UCSD-AML1 (cell line): ENCODE measurements around the gene BTBD17.

ENCODE experiments used
- DNase-seq: peaks from one replicate; lab custom pipeline; 2025; ENCODE audit not compliant: unreplicated experiment; lab: John Stamatoyannopoulos, UW

BTBD17 gene

DNA sequence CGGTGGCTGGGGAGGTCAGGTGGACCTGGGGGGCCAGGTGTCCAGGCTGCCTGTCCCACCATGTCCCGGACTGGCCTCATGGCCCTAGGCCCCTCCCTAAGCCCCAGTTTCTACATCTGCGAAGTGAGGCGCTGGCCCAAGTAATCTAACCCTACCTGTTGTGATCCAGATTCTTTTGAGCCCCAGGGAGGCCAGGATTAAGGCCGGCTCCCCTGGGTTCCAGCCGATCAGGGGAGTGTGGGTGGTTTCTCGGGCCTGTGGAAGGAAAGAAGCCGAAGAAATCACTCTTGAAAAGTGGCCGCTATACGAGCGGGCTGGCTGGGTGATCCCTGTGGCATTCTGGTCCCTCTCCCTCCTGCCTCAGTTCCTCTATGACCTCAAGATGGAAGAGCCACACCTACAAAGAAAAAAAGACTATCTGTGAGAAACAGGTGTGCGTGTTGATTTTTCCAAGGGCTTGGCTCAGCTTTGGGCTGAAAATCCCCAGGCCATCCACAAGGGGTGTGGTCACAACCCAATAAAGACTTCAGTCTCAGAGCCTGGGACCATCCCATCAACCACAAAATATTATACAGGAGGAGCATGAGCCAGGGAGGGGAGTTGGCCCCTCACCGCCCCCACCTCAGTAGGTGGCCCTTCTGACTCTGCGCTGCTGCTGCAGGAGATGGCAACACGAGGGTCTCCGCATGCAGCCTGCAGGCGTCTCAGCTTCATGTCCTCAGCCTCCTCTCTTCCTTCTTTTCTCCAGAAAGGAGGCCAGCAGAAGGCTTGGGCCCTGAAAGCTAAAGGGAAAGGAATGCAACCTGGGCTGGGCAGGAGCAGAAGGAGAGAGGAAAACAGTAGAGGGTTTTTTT lies 25.9 kb upstream of the BTBD17 start:
- no peak for DNase-seq

DNA sequence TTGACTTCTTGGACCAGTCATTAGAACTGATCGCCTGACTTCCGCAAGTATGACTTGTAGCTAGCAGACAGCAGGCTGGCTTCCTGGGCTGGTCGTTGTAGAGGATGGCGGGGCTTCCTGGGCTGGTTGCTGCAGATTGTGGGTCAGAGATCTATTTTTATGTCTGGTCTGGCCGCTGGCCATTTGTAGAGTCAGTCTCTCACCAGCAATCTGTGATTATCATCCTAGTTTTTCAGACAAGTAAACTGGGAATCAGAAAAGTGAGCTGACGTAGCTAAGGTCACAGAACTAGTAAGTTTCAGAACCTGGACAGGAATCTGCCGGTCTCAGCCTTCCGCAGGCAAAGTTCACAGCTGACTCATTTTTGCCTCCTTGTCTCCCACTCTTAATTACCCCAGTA lies 24.7 kb upstream of the BTBD17 start:
- peak; percentile 74 for DNase-seq

DNA sequence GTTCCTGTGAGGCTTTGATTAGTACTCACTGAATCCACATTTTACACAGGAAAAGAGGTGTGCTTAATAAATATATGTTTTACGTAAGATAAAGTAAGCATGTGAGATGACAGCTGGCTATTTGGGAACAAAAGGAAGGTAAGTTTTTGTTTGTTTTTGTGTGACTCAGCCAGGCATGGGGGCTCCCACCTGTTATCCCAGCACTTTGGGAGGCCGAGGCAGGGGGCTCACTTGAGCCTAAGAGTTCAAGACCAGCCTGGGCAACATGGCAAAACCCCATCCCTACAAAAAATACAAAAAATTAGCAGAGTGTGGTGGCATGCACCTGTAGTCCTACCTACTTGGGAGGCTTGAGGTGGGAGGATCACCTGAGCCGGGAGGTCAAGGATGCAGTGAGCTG lies 23.5 kb upstream of the BTBD17 start:
- no peak for DNase-seq

DNA sequence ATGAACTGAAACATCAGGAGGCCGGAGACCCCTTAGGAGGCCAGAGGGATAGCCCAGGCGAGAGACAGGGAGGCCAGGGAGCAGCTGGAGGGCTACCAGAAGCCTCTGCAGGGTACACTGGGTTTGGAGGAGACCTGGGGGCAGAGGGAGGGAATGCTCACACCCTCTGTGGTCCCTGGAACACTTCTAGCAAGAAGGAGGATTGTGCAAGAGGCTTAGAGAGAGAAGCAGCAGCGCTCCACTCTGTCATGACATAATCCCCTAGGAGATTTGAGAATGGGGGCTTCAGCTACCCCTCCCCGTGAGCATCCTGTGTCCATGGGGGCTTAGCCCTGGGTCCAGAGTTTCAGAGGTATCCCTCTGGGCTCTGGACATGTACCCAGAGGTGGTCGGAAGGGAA lies 21.5 kb upstream of the BTBD17 start:
- DNase-seq: no peak

DNA sequence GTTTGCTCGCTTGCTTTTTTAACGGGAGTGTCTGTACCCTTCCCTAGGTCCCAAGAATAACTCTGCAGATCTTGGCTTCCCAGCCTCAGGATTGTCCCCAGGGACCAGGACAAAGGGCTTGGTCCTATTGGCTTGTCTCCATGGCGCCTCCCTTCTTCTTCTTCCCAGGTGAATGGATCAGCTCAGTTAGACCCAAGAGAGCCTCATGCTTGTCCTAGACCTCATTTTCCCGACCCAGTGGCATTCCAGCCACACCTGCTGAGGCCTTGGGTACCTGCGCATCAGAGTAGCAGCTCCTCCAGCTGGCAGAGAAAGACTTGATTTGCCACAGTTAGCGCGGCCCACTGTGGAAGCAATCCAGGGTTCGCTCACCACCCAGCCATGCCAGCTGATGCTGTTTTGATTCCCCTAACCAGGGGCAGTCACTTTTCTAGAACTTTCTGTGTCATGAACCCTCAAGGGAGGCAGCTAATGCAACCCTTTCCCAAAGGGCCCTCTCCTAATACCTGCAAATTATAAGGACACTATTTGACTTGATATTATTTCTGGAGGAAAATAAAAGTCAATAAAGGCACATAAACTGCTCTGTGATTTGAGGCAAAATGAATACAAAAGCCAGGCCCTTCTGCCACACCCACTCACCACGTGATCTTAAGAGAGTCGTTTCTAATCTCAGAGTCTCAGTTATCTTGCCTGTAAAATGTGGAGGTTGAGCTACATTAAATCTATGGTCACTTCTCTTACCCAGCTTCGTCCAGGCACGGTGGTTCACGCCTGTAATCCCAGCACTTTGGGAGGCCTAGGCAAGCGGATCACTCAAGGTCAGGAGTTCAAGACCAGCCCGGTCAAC lies 19.5 kb upstream of the BTBD17 start:
- no peak for DNase-seq

DNA sequence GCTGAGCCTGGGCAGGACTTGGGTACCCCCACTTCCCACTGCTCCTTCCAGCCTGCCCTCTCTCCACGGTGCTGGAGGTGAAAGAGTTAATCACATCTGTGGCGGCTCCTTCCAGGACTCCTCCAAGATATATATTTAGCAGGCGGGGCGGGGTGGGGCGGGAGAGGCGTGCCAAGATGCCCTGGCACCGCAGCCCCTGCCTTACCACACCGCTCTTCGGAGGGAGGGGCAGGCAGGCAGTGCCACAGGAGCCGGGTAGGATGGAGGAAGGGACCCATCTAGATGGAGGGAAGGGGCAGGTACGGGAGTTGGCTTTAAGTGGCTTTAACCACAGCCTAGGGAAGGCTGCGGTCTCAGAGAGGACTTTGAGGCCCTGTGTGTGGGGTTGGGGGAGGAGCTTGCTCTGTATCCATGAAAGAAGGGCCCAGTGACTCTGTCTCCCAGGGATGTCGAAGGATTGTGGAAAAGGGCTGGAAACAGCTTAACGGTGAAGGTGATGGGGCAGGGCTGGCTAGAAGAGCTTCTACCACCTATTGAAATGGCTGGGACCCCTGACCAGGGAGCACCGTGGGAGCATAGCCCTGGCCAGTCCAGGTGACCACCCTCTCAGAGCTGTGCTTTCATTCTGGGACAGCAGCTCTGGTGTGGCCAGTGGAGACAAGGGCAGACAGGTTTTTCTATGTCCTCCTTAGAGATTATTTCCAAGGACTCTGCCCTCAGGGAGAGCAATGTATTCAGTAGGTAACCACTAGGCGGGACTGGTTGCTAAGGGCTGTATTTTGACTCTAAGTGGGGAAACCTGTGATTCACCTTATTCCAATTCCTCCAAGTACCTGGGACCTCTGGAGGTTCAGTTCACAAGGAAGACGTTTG lies 18.7 kb upstream of the BTBD17 start:
- DNase-seq: peak; percentile 52

DNA sequence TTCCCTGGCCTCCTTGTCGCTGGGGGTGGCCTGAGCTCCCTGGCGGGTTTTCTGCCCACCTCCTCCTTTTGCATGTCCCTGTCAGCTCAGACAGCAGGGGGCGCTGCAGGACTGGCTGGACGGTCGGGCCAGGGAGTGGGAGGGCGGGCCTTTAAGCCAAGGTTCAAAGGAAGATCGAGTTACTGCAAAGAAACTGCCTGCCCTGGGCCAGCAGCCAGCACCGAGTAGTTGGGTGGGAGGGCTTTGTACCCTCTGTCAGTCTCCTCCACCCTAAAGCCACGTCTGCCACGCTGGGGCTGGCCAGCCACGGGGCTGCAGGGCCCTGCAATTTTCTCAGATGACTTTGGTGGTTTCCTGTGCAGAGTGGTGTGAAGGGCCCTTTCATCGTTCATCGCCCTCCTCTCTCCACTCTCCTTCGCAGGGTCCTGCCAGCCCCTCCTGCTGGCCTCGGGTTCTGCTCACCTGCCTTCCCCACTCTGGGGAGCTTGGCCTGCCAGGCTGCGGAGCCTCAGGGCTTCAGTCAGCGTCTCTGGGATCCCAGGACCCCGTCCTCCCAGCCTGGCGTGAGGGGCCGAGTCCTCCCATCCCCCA lies 17.9 kb upstream of the BTBD17 start:
- DNase-seq: peak; percentile 87

DNA sequence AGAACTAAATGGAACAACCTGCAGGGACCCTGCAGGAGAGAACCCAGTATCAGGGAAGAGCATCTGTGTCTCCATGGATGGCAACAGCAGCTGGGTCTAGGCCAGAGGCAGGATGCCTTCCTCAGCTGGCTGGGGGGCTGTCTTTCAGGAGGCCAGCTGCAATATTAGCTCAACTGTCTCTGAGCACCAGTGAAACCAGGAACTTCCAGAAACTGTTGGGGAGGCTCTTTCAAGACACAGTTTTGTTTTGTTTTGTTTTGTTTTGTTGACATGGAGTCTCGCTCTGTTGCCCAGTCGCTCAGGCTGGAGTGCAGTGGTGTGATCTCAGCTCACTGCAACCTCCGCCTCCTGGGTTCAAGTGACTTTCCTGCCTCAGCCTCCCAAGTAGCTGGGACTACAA lies 13.2 kb upstream of the BTBD17 start:
- DNase-seq: no peak

DNA sequence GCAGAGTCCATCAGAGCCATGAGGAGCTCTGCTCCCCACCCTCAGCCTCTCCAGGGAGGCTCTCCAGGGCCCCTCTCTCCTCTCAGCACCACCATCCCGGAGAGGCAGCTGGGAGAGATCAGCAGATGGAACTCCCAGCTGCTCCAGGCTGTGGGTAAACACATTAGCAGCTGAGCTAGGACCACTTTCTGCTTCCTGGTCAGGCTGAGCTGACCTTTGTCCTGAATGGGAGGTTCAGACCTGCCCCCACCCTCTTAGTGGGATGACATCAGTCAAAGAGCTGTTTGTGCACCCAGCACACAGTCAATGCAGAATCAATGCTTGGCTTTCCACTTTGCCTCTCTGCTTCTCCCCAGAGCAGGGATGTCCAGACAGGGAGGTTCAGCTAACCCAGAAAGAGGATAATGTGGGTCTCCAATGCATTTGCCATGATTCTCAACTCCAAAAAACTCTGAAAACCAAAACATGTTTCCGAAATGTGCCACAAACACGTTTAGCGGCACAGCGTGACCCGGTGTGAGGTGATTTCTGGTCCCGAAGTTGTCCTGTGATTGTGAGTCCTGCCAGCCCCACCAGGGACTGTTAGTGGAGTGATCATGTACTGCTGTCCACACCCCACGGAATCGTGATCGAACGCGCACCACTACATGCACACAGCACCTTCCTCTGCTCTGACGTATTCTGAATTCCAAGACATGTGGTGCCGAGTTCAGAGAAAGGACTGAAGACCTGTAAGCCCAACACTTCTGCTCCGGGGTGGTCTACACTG lies 12.4 kb upstream of the BTBD17 start:
- DNase-seq: no peak

DNA sequence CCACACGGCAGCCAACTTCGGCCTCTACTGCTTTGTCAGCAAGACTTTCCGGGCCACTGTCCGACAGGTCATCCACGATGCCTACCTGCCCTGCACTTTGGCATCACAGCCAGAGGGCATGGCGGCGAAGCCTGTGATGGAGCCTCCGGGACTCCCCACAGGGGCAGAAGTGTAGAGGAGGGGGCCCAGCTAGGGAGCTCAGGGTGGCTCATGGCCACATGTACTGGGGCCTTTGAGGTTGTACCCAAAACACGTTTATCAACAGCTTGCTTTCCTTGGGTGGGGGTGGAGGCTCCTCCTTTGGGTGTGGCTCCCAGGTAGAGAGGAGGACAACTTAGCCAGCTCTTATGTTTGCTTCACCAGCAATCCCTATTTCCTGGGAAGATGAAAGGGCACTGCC lies 10.8 kb upstream of the BTBD17 start:
- DNase-seq: no peak

DNA sequence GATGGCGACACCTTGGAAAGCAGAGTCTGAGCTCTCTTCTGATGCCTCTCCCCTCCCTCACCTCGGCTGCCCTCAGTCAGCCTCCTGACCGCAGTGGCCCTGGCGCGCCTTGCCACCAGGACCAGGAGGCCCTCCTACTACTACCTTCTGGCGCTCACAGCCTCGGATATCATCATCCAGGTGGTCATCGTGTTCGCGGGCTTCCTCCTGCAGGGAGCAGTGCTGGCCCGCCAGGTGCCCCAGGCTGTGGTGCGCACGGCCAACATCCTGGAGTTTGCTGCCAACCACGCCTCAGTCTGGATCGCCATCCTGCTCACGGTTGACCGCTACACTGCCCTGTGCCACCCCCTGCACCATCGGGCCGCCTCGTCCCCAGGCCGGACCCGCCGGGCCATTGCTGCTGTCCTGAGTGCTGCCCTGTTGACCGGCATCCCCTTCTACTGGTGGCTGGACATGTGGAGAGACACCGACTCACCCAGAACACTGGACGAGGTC lies 10.0 kb upstream of the BTBD17 start:
- DNase-seq: no peak

DNA sequence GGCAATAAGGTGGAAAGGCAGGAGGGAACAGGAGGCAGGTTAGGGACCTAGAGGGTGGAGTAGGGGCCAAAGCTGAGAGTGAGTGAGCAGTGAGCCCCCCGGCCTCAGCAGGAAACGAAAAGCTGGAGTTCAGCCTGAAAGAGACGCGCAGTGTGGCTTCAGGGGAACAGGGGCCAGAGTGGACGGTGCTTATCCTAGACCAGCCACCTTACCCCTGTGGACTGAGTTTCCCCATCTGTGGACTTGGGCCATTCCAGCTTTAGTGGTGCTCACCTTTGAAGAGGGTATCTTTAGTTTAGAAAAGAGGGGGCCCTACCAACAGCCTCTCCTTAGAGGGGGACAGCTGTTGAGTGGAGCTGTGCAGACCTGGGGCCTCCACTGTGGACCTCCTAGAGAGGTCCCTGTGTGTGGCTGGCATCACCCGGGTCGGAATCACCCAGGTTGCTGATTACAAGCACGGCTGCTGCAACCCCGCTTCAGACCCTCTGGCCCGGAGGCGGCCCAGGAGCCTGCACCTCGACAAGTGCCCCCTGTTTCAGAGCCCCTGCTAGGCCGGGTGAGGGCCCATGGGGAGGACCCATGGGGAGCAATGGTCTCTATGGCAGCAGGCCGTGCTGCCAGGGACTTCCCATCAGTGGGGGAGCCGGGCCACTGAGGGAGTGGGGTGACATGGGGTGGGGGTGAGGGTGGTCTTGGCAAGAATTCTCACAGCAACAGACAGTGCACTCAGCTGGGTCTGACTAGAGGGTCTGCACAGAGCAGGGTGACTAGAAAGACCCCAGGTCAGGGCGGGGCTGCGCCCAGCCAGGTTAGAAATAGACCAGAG lies 8.2 kb upstream of the BTBD17 start:
- DNase-seq: no peak

DNA sequence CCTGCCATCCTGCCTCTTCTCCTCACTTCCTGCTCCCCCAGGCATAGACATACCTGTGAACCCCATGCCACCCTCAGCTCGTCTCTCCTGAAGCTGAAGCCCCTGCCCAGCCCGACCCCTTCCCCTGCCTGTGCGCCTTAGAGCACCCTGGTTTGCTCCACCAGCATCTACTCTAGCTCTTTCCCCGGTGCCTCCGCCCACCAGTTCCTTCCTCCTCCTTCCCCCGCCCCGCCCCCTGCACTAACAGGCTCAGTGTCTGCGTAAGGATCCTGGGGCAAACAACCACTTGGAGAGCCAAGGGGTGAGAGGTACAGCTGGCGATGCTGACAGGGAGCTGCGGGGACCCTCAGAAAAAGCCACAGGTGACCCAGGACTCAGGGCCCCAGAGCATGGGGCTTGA lies 7.6 kb upstream of the BTBD17 start:
- peak; percentile 83 for DNase-seq

DNA sequence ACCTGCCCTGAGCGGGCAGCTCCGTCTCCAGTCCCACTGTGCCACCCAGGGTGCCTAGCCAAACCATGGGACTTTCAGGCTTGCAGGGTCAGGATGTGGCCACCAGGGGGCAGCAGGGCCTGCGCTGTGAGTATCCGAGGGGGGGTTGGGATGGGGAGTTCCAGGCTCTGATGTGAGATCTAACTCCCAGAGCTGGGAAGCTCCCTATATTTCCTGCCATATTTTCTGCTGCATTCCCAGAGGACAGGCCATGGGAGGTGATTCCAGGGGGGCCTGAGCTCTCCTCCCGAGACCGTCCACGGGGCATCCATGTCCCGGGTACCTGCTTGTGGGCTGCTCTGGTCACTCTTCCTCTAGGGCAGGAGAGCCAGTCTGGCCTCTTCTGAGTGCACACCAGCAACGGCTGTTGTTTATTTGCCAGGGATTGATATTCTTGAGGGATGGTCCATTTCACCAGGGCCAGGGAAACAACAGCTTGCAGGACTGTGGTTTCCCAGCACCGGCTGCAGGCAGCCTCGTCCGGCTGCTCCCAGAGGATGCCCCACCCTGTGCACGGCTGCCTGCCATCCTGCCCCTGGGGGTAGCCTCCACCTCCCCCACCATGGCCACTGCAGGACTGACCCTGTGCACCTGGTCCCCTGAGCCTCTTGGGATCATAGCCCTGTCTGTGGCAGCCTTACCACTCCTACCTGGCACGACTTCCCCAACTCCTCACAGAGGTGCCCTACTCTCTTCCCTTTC lies 6.8 kb upstream of the BTBD17 start:
- DNase-seq: peak; percentile 73

DNA sequence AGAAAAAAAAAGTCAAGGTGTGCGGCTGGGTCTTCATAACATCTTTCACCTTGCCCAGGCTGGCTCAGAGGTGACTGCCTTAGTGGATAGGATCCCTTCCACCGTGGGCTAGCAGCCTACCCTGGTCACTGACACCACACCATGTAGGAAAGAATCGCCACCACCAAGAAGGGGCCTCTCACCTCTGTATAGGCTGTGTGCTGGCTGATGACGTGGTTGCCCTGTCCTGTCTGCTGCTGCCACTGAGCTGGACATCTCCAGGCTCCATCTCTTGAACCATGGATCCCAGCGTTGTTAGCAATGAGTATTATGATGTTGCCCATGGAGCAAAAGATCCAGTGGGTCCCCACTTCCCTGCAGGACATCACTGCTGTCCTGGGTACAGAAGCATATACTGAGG lies 5.5 kb upstream of the BTBD17 start, which contains the start of gene GPR142:
Gene GPR142 (plus strand): TSS at position 301 of the 400 bp plus-strand sequence. CDS start 2,035 bp downstream, outside the sequence.
- DNase-seq: no peak

DNA sequence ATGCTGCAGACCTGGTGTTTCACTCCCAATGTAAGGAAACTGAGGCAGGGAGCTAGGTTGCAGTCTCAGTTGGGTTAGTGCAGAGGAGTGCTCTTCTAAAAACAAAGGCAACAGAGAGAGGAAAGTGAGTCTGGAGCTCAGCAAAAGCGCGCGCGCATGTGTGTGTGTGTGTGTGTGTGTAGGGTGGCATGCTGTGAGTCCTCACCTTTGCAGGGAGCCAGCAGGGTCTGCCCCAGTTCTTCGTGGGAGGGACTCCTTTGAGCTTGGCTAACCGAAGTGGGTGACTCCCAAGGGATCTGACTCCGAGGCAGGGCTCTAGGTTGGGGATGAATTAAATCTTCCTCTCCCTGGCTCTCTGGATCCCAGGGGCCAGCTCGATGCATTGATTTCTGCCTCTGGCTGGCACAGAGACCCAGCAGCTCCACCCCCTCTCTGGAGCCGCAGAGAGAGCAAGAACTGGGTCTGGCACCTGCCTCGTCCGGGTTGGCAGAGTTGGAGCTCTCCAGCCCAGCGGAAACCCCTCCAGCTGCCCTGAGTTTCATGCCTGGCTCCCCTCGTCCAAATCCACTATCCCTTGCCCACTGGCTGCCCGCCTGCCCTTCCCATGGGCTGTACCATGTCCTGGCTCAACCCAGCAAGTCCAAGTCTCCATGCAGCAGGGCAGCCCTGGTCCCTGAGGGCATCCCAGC lies 1.3 kb upstream of the BTBD17 start:
- DNase-seq: no peak

DNA sequence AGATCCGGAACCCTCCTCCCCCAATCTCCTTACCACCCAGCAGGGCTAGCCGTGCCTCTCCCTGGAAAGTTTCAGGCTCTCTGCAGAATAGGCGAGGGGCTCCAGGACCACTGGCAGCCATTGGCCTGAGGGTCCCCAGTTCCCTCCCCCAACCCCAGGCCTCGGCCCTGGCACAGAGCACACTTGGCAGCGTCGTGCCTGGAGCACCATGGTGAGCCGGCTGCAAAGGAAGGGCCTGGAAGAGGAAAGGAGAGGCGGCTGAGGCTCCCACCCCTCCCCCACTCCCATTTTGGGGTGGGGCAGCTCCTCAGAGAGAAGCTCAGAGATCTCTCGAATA lies 369 bp upstream of the BTBD17 start:
- DNase-seq: no peak

DNA sequence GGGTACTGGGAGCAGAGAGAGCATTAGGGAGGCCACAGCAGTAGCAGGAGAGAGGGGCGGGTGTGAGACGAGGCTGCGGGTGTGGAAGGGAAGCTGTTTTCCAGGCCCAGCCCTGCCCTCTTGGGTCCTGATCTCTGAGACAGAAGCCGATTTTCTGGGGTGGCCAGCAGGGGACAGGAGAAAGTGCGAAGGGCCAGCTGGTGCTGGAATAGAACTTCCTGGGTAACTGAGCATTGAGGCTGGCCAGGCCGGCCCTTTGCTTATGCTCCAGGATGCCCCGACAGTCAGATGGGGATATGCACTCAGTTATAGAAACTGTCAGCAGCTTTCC lies 804 bp downstream of the BTBD17 start:
- DNase-seq: no peak
